AG04450 (cell line): ENCODE data around the gene VASP. TPM values are rescaled to one million over a fixed set of nuclear protein-coding genes. Genes with fewer than 3 reads are reported as not detected.

ENCODE experiments used
- CTCF ChIA-PET: fragments of 300-600, 350-600 bp; formaldehyde crosslinking; extraction: SDS; loops from one replicate; lab custom pipeline; 2022; ENCODE audit warnings: antibody characterized with exemption, inconsistent platforms; lab: Charles Lee
- POLR2A ChIA-PET: fragments of 350-600 bp; formaldehyde crosslinking; extraction: SDS; loops from one replicate; lab custom pipeline; 2021; ENCODE audit warnings: antibody characterized with exemption, inconsistent platforms; lab: Yijun Ruan, JAX
- DNase-seq: peaks from one replicate; pipeline ENCODE4 v3.0.0-alpha.2; 2011; ENCODE audit warnings: low read depth, low spot score
- H3K27ac ChIP-seq: one replicate; pipeline ENCODE4 v1.5.1; 2012; ENCODE audit warnings: low read depth, low read length, control low read depth
- H3K27me3 ChIP-seq: one replicate; pipeline ENCODE4 v1.6.0; 2012; ENCODE audit warnings: low read length; ENCODE audit not compliant: control insufficient read depth, insufficient read depth
- H3K4me3 ChIP-seq: 2 replicates; pipeline ENCODE4 v1.5.1; 2011; ENCODE audit warnings: mild to moderate bottlenecking, low read depth, low read length, control low read depth
- H3K9me3 ChIP-seq: 2 replicates; pipeline ENCODE4 v1.5.1; 2012; ENCODE audit warnings: low read length; ENCODE audit not compliant: control insufficient read depth, insufficient read depth
- CTCF ChIP-seq: IDR thresholded peaks from 2 replicates; pipeline ENCODE4 v1.5.1; 2011; ENCODE audit warnings: low read depth, low read length, control low read depth, inconsistent platforms
- polyA minus RNA-seq: library from RNA; depleted of rRNA, polyadenylated mRNA; stranded (reverse); fragments of >200 nt; gene quantifications from 2 replicates; pipeline ENCODE4 v1.2.3, GENCODE V29; 2011; rRNA and poly(A)+ RNA removed
- polyA plus RNA-seq: library from polyadenylated mRNA; depleted of rRNA; stranded (reverse); fragments of >200 nt; gene quantifications from 2 replicates; pipeline ENCODE4 v1.2.3, GENCODE V29; 2011; rRNA removed

Gene VASP
- polyA plus RNA-seq: 49.6 and 60.8 TPM in 2 replicates
- polyA minus RNA-seq: 55.6 and 60.8 TPM in 2 replicates

- no peak for DNase-seq
- TF ChIP-seq CTCF: no peak
- H3K27me3 ChIP-seq: no peaks in the 10 kb centered on the region
- peak within 1 kb of the TSS; percentile 95 for H3K4me3 ChIP-seq
- H3K9me3 ChIP-seq: no peaks in the 10 kb centered on the region; the same call in 1 of the 2 replicates
- ChIA-PET POLR2A (interaction anchor here (0.6 to 1.6 kb wide), 5 partner anchors 70 to 596 kb away, joined by 3 to 5 read pairs (median 4); no protein-coding TSS in a partner anchor), CTCF (no interaction called here)
- H3K27ac ChIP-seq: peak within 1 kb of the TSS; percentile 87
Observed at GRCh38 chr19:45506989-45507871, at the start of gene VASP. Gene VASP, plus strand, starts transcription at chr19:45507479. Its CDS starts 293 bp downstream, at chr19:45507772.

- Histone ChIP-seq H3K27ac (no peak overlapping the region), H3K9me3 (no peaks in the 10 kb centered on the region), H3K4me3 (no peak overlapping the region), H3K27me3 (no peaks in the 10 kb centered on the region)
- ChIA-PET CTCF (interaction anchor here (1.1 to 1.5 kb wide), 3 partner anchors 10 to 28 kb away, joined by 4 to 6 read pairs (median 5); partner anchors contain the start of gene FOSB), POLR2A (no interaction called here)
- TF ChIP-seq CTCF: no peak
- no peak for DNase-seq
Observed at GRCh38 chr19:45457776-45458175, 49.5 kb upstream of the VASP start.

GRCh38 chr19:45460807-45461347 is 46.4 kb upstream of the VASP start:
- ChIA-PET CTCF (interaction anchor here (2.4 to 2.5 kb wide), 2 partner anchors 21 to 25 kb away, joined by 9 to 12 read pairs; no protein-coding TSS in a partner anchor), POLR2A (no interaction called here)
- Histone ChIP-seq H3K4me3 (no peak overlapping the region), H3K27me3 (no peaks in the 10 kb centered on the region), H3K27ac (no peak overlapping the region), H3K9me3 (no peaks in the 10 kb centered on the region)
- no peak for TF ChIP-seq CTCF
- no peak for DNase-seq

- Histone ChIP-seq H3K27me3 (no peaks in the 10 kb centered on the region), H3K9me3 (no peaks in the 10 kb centered on the region), H3K4me3 (no peak overlapping the region), H3K27ac (no peak overlapping the region)
- DNase-seq: no peak
- no peak for TF ChIP-seq CTCF
- ChIA-PET POLR2A (no interaction called here), CTCF (interaction anchor here (1.2 to 2.5 kb wide), 3 partner anchors 16 to 24 kb away, joined by 3 to 12 read pairs (median 9); no protein-coding TSS in a partner anchor)
Observed at GRCh38 chr19:45462174-45462573, 45.1 kb upstream of the VASP start.
